Mesenteric fat pad (tissue), 1 donor: Measurements from ENCODE around the gene PNPLA2. TPM values are rescaled to one million over a fixed set of nuclear protein-coding genes. Genes with fewer than 3 reads are reported as not detected.

Experiments used
- DNase-seq: peaks from one replicate; pipeline ENCODE4 v3.0.0-alpha.2; 2020; ENCODE audit warnings: low spot score
- total RNA-seq: library from RNA; stranded (reverse); fragmentation: NEBNext Ultra II Directional; extraction: Animal tissue kit (Norgen Biotek cat#: 25700); gene quantifications from one replicate; pipeline ENCODE4 v1.2.1, GENCODE V29; 2021
- donor health status: DM: yes; HTN: yes; CAD: no.

The PNPLA2 gene
- total RNA-seq, 1 donor from 2014 or later, result 1,877 TPM

DNA sequence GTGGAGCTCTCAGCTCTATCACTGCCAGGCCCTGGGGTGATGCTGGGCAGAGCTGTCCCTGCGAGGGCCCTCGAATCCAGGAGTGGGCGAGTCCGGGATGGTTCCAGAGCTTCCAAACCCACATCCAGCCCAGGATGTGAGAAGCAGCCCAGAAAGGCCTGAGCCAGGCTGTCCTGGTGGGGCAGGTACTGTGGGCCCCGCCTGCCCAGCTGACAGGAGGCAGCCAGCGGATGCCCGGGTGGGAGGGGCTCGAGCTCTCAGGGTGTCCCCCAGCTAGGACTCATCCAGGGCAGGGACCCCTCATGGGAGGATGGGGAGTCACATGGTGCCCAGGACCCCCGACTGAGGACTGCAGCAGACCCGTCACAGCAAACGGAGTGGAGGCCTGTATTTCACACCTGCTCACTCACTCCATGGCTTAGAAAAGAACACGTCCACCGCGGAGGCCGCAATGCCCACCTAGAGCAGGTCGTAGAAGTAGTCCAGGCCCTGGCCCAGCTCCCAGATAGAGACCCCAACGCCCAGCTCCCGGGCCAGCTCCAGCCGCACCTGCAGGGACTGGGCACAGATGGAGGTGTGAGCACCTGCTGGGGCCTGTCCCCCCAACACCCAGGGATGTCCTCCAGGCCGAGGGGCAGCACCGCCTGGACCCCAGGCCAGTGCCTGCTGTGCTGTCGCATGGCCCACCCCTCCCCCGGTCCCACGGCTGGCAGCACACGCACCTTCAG, 50.8 kb downstream of the PNPLA2 start:
- no peak for DNase-seq

DNA sequence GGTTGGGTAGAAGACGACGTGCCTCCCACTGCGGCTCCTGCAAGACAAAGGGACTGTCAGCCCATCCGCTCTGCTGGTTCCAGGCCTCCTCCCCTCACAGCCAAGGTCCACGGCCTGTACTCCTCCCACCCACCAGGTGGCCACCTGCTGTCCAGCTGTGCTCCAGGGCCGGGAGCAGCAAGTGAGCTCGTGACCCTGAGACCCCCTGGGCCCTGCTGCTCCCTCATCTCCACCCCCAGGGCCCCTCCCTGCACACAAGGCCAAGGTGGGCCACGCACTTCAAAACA, 51.4 kb downstream of the PNPLA2 start:
- DNase-seq, result no peak

DNA sequence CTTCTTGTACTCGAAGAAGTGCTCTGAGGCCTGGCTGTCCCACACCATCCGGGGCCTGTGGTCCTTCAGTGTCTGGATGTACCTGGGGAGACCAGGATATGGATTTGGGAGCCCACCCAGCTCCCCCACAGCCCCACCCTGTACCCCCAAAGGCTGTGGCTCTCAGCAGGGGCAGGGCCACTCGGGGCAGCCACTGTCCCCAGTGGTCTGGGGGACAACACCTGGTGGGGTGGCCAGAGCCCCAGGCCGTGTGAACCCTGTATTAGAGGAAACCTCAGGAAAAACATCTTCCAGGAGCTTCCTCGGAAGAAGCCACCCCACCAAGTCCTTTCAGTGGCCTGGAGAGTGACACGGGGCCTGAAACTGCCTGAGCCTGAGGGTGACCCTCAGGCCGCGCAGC, 51.7 kb downstream of the PNPLA2 start:
- DNase-seq, result no peak

DNA sequence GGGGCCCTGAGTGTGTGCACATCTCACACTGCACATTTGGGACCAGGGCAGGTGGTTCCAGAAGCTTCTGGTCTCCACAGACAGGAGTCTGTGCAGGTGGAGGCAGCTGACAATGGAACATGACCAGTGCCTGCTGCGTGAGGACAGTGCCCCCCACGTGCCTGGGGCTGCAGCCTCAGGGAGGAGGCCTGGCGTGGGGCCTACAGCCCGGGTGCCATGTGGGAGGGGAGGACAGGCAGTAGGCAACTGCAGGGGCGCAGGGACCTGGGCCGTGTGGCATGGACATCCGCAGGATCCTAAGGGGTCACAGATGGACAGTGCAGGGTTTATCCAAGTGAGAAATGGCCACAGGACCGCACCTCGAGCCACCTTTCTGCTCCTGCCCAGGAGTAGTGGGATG, 52.8 kb downstream of the PNPLA2 start:
- no peak for DNase-seq

DNA sequence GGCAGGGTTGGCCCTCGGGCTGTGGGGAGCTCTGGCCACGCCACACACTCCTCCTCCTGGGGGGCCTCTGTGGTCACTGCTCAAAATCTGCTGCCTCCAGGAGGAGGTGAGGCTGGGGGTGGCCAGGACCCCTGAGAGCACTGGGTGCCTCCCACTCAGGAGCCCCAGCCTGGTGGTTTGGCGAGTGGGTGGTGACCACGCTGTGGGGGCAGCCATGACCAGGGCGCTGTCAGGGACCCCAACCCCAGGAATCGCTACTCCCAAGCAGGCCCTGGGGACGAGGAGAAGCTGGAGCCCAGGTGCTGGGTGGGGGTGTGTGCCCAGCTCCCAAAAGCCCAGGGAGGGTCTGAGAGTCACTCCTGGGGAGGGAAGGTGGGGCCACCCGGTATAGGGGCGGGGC, 54.1 kb downstream of the PNPLA2 start:
- DNase-seq, result no peak

DNA sequence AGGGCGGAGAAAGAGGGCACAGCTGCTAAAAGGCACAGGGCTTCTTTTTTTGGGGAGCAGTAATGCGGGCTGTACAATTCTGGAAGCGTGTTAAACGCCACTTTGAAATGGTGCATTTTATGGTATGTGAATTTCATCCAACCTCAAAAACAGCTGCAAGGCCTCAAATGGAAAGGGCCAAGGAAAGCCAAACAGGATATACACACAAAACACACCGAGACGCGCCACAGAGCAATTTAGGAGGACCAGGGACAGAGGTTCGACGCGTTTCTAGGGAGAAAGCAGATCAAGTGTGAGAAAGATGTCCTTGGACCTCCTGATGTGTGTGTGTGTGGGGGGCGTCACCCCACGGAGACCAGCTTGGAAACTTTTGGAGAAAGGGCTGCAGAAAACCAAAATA, 55.0 kb downstream of the PNPLA2 start:
- DNase-seq, result no peak

Other genes starting within 250 kb of the PNPLA2 start
- 29.3 TPM for gene PHRF1, start 242.4 kb upstream of the PNPLA2 start, total RNA-seq
- 29.1 TPM for gene IRF7, start 203.0 kb upstream of the PNPLA2 start, total RNA-seq
- 1.1 TPM for gene CDHR5, start 194.0 kb upstream of the PNPLA2 start, total RNA-seq
- not detected for gene SCT, start 191.7 kb upstream of the PNPLA2 start, total RNA-seq
- gene DRD4, start 181.6 kb upstream of the PNPLA2 start, total RNA-seq, result 0.71 TPM
- 25.9 TPM for gene DEAF1, start 123.7 kb upstream of the PNPLA2 start, total RNA-seq
- 14.6 TPM for gene TMEM80, start 123.1 kb upstream of the PNPLA2 start, total RNA-seq
- 12.1 TPM for gene EPS8L2, start 112.7 kb upstream of the PNPLA2 start, total RNA-seq
- 277 TPM for gene TALDO1, start 71.5 kb upstream of the PNPLA2 start, total RNA-seq
- 54.1 TPM for gene GATD1, start 41.4 kb upstream of the PNPLA2 start, total RNA-seq
- gene CEND1, start 28.8 kb upstream of the PNPLA2 start, total RNA-seq, result not detected
- gene SLC25A22, start 20.6 kb upstream of the PNPLA2 start, total RNA-seq, result 26.3 TPM
- 10.2 TPM for gene PIDD1, start 13.7 kb upstream of the PNPLA2 start, total RNA-seq
- gene RPLP2, start 8.9 kb upstream of the PNPLA2 start, total RNA-seq, result 2,673 TPM
- gene CRACR2B, start 9.0 kb downstream of the PNPLA2 start, total RNA-seq, result 6.8 TPM
- gene CD151, start 14.0 kb downstream of the PNPLA2 start, total RNA-seq, result 776 TPM
- gene POLR2L, start 23.6 kb downstream of the PNPLA2 start, total RNA-seq, result 203 TPM
- 120 TPM for gene TSPAN4, start 23.9 kb downstream of the PNPLA2 start, total RNA-seq
- 72.1 TPM for gene CHID1, start 91.9 kb downstream of the PNPLA2 start, total RNA-seq
- gene AP2A2, start 107.0 kb downstream of the PNPLA2 start, total RNA-seq, result 120 TPM
- gene MUC6, start 217.8 kb downstream of the PNPLA2 start, total RNA-seq, result not detected